Measurements from ENCODE around the gene RNF167.
"Not testable (repeated sequence)": the region's sequence is repeated elsewhere in the genome, so short reads cannot be mapped to it uniquely, and the experiment has no call there.

The RNF167 gene

GRCh38 chr17:4902540-4902939, 37.5 kb upstream of the RNF167 start:
- no peak for DNase-seq (ENCODE audit: low read depth in 2 of 2, low spot score in 1 of 2)

- peak; percentile 51 to 64 for DNase-seq (ENCODE audit: low read depth in 2 of 2, low spot score in 1 of 2)
Measured at GRCh38 chr17:4903051-4903818, 36.8 kb upstream of the RNF167 start, which contains the start of gene CHRNE. TSS of gene CHRNE (minus strand) at chr17:4903098. CDS start at chr17:4903063, 35 bp downstream.

- not testable (repeated sequence) for DNase-seq (ENCODE audit: low read depth in 2 of 2, low spot score in 1 of 2)
Measured at GRCh38 chr17:4906642-4907041, 33.4 kb upstream of the RNF167 start.

DNA sequence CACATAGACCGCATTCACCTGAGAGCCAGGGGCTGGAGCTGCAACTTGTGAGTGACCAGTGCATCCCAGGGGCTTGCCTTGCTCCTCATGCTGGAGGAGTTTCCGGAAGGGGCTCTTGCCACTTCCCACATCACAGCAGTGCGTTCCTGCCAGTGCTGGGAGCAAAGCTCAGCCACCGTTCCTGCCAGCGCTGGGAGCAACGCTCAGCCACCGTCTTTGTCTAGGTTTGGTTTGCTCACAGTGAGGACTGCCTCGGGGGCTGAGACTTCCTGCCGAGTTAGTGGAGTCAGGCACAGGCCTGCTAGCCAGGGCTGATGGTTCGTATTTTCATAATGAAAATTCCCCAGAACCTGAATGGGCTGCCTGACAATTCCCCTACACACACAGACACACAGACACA, 31.8 kb upstream of the RNF167 start:
- no peak for DNase-seq (ENCODE audit: low read depth in 2 of 2, low spot score in 1 of 2)

- DNase-seq (ENCODE audit: low read depth in 2 of 2, low spot score in 1 of 2), result peak in 1 of 2 donors; percentile 58
Measured at GRCh38 chr17:4908711-4909496, 31.2 kb upstream of the RNF167 start.

- no peak for DNase-seq (ENCODE audit: low read depth in 2 of 2, low spot score in 1 of 2)
Measured at GRCh38 chr17:4913994-4914393, 26.1 kb upstream of the RNF167 start.

GRCh38 chr17:4914551-4914950, 25.5 kb upstream of the RNF167 start:
- DNase-seq (ENCODE audit: low read depth in 2 of 2, low spot score in 1 of 2), result not testable (repeated sequence)

DNA sequence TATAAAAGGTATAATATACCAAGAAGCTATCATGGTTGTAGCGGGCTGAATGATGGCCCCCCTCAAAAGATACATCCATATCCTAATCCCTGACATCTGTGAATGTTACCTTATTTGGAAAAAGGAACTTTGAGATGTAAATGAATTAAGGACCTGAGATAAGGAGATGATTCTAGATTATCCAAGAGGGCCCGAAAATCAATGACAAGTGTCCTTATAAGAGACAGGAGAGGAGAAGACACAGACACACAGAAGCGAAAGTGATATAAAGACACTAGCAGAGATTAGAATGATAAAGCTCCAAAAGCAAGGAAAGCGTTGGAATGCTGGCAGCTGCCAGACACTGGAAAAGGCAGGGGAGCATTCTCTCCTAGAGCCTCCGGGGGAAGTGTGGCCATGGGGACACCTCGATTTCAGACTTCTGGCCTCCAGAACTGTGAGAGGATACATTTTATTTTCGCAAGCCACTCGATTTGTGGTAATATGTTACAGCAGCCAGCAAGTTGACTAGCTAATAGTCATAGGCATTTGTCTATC, 20.5 kb upstream of the RNF167 start:
- DNase-seq (ENCODE audit: low read depth in 2 of 2, low spot score in 1 of 2), result no peak

DNA sequence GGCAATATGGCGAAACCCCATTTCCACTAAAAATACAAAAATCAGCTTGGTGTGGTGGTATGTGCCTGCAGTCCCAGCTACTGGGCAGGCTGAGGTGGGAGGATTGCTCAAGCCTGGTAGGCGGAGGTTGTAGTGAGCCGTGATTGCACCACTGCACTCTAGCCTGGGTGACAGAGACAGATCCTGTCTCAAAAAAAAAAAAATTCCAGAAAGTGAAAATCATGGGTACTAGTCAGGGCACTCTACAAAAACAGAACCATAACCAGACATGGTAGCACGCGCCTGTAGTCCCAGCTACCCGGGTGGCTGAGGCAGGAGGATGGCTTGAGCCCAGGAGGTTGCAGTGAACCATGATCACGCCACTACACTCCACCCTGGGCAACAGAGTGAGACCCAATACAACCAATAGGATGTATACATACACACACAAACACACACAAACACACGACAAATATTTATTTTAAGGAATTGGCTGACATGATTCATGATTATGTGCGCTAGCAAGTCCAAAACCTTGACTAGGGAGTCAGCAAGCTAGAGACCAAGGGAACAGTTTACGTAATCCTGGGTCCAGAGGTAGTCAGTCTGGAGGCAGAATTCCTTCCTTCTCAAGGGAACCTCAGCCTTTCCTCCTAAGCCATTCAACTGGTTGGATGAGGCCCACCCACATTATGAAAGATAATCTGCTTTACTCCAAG, 19.6 kb upstream of the RNF167 start:
- DNase-seq (ENCODE audit: low read depth in 2 of 2, low spot score in 1 of 2), result no peak

- DNase-seq (ENCODE audit: low read depth in 2 of 2, low spot score in 1 of 2), result no peak
Measured at GRCh38 chr17:4921320-4921719, 18.7 kb upstream of the RNF167 start.

DNA sequence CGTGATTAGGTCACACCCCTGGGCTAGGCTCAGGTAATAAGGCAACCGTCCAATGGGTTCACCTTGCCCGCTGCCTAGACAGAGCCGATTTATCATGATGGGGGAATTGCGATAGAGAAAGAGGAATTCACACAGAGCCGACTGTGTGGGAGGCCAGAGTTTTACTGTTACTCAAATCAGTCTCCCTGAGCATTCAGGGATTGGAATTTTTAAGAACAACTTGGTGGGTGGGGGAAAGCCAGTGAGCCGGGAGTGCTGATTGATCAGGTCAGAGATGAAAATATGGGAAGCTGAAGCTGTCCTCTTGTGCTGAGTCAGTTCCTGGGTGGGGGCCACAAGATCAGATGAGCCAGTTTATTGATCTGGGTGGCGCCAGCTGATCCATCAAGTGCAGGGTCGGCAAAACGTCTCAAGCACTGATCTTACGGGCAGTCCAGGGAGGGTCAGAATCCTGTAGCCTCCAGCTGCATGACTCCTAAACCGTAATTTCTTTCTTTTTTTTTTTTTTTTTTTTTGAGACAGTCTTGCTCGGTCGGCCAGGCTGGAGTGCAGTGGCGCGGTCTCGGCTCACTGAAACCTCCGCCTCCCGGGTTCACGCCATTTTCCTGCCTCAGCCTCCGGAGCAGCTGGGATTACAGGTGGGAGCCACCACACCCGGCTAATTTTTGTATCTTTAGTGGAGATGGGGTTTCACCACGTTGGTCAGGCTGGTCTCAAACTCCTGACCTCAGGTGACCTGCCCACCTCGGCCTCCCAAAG, 13.3 kb upstream of the RNF167 start:
- not testable (repeated sequence) for DNase-seq (ENCODE audit: low read depth in 2 of 2, low spot score in 1 of 2)

DNA sequence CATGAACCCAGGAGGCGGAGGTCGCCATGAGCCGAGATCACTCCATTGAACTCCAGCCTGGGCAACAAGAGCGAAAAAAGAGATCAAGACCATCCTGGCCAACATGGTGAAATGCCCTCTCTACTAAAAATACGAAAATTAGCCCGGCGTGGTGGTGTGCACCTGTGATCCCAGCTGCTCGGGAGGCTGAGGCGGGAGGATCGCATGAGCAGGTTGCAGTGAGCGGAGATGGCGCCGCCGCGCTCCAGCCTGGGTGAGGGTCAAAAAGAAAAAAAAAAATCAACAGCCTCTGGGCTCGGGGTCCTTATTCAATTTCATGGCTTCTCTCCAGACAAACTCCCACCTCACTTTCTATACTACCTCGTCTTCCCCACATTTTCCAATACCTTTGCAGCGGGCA, 11.2 kb upstream of the RNF167 start:
- DNase-seq (ENCODE audit: low read depth in 2 of 2, low spot score in 1 of 2), result no peak

DNA sequence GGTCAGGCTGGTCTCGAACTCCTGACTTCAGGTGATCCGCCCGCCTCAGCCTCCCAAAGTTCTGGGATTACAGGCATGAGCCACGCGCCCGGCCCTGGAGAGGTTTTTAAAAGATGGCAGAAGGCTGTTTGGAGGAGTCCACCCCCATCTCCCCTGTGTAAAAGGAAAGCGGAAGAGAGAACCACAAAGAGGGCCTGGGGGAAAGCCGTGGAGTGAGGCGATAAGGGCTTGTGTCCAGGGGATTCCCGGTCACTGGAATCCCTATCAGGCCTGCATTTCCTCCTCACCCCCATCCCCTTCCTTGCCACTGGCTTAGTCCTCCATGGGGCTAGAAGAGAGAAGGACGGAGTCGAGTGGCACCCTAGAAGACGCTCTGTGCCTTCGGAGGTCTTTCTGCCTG, 8.1 kb upstream of the RNF167 start, which contains the start of gene GP1BA:
Gene GP1BA (plus strand): TSS at position 315 of the 400 bp plus-strand sequence. CDS start 328 bp downstream, outside the sequence.
- DNase-seq (ENCODE audit: low read depth in 2 of 2, low spot score in 1 of 2), result no peak

- DNase-seq (ENCODE audit: low read depth in 2 of 2, low spot score in 1 of 2), result no peak
Measured at GRCh38 chr17:4932756-4933155, 7.3 kb upstream of the RNF167 start.

- no peak for DNase-seq (ENCODE audit: low read depth in 2 of 2, low spot score in 1 of 2)
Measured at GRCh38 chr17:4933646-4934045, 6.4 kb upstream of the RNF167 start.

DNA sequence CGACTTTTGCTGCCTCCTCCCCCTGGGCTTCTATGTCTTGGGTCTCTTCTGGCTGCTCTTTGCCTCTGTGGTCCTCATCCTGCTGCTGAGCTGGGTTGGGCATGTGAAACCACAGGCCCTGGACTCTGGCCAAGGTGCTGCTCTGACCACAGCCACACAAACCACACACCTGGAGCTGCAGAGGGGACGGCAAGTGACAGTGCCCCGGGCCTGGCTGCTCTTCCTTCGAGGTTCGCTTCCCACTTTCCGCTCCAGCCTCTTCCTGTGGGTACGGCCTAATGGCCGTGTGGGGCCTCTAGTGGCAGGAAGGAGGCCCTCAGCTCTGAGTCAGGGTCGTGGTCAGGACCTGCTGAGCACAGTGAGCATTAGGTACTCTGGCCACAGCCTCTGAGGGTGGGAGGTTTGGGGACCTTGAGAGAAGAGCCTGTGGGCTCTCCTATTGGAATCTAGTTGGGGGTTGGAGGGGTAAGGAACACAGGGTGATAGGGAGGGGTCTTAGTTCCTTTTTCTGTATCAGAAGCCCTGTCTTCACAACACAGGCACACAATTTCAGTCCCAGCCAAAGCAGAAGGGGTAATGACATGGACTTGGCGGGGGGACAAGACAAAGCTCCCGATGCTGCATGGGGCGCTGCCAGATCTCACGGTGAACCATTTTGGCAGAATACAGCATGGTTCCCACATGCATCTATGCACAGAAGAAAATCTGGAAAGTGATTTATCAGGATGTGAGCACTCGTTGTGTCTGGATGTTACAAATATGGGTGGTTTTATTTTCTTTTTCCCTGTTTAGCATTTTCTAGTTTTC, 5.7 kb upstream of the RNF167 start:
- no peak for DNase-seq (ENCODE audit: low read depth in 2 of 2, low spot score in 1 of 2)

DNA sequence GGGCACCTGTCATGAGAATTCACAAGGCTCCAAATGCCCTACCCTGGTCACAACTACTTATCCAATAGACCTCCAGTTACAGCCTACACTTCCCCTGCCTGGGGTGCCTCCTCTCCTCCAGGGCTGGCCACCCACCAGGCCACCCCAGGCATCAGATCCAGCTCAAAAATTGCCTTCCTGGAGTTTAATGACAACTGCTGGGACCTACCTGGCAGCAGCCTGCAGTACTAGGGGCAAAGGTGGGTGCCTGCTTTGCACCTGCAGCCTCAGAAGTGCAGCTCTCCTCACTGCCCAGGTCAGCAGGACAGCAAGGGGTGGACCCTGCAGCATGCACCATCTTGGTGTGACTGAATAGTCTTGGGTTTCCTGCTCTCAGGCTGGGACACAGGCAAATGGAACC, 4.4 kb upstream of the RNF167 start:
- no peak for DNase-seq (ENCODE audit: low read depth in 2 of 2, low spot score in 1 of 2)

GRCh38 chr17:4936436-4936835, 3.6 kb upstream of the RNF167 start:
- DNase-seq (ENCODE audit: low read depth in 2 of 2, low spot score in 1 of 2), result no peak

DNA sequence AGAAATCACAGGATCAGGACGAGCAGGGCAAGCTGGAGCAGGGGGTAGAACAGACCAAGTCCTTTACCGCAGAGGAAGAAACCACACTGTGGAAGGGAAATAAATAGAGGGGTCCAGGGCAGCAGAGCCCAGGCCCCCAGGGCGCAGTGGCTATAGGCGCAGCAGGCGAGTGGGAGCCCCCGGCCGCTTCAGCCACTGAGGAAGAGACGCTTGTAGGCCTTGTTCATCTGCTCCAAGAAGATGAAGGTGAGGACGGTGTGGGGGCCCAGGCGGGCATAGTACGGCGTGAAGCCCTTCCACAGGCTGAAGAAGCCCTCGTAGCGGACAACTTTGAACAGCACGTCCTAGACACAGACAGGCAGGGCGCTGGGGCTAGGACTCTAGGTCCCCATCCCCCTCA, 2.5 kb upstream of the RNF167 start:
- DNase-seq (ENCODE audit: low read depth in 2 of 2, low spot score in 1 of 2), result no peak

GRCh38 chr17:4938069-4938491, 2.0 kb upstream of the RNF167 start:
- no peak for DNase-seq (ENCODE audit: low read depth in 2 of 2, low spot score in 1 of 2)
